NCI-H510A treated with DMSO at 0.1 percent for 48 hours (cell line): ENCODE results near the gene REEP6.
"Not testable (repeated sequence)": the region's sequence is repeated elsewhere in the genome, so short reads cannot be mapped to it uniquely, and the experiment has no call there.

Experiments used
- DNase-seq: peaks from one replicate; lab custom pipeline; 2025; lab: John Stamatoyannopoulos, UW

The REEP6 gene

GRCh38 chr19:1524287-1524971 is 33.4 kb downstream of the REEP6 start:
- DNase-seq: no peak

DNA sequence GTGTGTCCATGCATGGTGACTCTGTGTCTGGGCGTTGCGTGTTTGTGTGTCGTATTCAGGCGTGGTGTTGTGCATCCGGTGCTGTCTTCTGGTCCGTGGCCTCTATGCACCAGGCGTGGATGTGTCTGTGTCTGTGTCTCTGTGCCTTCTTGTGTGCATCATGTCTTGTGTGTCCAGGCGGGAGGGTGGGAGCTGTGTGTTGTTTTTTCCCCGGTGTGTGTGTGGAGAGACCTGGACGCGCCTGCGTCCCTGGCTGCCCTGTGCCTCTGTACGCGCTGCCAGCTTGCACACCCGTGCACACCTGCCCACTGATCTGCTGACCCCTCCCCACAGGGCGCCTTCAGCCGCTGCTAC is 34.0 kb downstream of the REEP6 start:
- DNase-seq: no peak

DNA sequence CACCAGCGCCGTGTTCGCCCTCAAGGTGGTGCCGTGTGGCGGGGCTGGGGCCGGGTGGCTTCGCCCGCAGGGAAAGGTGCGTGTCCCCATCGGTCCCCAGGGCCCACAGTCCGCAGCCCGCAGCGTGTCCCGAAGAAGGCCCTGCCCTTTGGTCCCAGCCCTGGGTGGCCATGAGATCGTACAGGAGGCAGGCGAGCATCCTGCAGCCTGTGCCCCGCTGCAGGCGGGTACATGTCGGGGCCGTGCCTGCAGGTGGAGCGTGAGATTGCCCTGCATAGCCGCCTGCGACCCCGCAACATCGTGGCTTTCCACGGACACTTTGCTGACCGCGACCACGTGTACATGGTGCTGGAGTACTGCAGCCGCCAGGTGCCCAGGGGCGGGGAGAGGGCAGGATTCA is 34.4 kb downstream of the REEP6 start:
- no peak for DNase-seq

- DNase-seq: no peak
Observed at GRCh38 chr19:1526066-1526778, 35.2 kb downstream of the REEP6 start.

- DNase-seq: no peak
Observed at GRCh38 chr19:1526979-1527649, 36.1 kb downstream of the REEP6 start.

- no peak for DNase-seq
Observed at GRCh38 chr19:1527650-1528309, 36.8 kb downstream of the REEP6 start.

DNA sequence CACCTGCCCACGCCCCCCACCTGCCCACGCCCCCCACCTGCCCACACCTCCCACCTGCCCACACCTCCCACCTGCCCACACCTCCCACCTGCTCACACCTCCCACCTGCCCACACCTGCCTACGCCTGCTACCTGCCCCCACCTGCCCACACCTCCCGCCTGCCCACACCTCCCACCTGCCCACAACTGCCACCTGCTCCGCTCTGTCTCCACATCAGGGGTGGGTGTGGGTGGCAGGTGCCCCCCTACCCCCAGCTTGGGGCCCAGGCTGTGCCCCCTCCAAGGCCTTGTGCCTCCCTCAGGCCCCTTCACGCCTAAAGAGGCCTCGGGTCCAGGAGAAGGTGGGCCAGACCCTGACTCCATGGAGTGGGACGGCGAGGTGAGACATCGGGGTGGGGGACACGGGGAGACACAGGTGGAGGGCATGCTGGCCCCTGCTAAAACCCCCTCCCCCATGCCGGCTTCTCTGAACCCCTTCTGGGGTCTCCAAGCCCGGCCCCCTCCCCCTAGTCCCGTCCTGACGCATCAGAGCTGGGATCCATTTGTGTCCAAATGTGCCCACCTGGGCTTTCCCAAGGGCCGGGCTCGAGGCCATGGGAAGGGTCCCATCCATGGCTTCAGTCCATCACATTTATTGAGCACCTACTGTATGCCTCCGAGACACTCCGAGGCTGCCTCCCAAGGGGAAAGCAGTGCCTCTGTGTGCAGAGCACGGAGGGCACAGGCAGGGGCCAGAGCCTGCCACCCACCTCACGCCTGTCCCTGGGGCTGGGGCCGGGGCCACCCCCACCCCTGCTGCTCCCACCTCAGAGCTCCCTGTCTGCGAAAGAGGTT is 37.8 kb downstream of the REEP6 start:
- no peak for DNase-seq

DNA sequence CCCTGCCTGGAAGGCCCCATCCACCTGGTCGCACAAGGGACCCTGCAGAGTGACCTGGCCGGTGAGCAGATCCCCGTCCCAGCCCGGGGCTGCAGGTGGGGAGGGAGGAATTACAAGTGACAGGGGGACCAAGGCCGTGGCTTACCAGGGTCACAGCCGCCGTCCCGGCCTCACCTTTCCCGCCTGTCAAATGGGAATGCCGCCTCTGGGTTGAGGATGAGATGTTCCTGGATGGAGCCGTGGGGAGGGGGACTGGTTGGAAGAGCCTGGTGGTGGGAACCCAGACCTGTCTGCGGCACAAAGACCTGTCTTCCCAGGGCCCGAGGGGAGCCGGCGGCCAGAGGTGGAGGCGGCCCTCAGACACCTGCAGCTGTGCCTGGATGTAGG is 38.4 kb downstream of the REEP6 start:
- DNase-seq: no peak

GRCh38 chr19:1530856-1531255 is 39.9 kb downstream of the REEP6 start:
- DNase-seq: not testable (repeated sequence)

- no peak for DNase-seq
Observed at GRCh38 chr19:1531587-1531986, 40.6 kb downstream of the REEP6 start.

DNA sequence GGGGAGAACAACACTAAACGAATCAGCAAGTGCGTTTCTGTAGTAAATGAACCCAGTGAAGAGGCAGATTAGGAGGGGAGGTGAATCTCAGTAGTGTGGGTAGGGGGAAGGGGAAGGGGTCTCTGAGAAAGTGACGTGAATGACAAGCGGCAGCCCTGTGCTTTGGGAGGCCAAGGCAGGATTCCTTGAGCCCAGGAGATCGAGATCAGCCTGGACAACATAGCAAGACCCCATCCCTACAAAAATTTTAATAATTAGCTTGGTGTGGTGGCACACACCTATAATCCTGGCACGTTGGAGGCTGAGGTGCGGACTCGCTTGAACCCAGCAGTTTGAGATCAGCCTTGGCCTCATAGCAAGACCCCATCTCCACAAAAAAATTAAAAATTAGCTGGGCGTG is 41.0 kb downstream of the REEP6 start:
- DNase-seq: no peak

DNA sequence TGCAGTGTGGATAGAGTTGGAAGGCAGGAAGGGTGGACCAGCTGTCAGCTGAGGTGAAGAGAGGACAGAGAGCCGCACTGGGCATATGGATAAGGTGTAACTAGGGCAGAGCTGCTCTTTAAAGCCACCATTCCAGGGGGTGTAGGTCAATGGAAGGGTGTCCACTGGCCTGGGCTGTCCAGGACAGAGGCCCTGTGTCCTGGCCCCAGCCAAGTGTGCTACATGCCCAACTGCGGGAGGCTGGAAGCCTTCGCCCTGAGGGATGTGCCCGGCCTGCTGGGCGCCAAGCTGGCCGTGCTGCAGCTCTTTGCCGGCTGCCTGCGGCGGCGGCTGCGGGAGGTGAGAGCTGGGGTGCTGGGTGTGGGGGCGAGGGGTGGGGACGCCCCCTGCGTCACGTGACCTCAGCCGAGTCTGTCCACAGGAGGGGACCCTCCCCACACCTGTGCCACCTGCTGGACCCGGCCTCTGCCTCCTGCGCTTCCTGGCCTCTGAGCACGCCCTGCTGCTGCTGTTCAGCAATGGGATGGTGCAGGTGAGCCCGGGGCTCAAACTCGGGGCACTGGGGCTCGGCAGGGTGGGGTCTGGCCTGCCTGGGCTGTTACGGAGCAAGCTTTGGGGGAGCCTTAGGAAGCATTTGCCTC is 42.6 kb downstream of the REEP6 start:
- DNase-seq: no peak

DNA sequence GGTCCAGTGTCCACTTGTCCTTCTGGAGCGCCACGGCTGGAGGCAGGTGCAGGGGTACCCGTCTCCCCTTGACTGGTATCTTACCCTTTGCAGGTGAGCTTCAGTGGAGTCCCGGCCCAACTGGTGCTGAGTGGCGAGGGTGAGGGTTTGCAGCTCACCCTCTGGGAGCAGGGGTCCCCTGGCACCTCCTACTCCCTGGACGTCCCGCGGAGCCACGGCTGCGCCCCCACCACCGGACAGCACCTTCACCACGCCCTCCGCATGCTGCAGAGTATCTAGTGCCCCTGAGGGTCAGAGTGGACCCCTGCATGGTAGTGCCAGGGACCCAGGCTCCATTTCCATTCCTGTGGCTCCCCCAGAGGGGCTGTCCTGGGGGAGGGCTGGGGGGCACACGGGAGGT is 44.0 kb downstream of the REEP6 start:
- DNase-seq: no peak

- DNase-seq: not testable (repeated sequence)
Observed at GRCh38 chr19:1535699-1536098, 44.7 kb downstream of the REEP6 start.

GRCh38 chr19:1538978-1539377 is 48.0 kb downstream of the REEP6 start:
- DNase-seq: no peak

GRCh38 chr19:1539749-1540148 is 48.8 kb downstream of the REEP6 start:
- not testable (repeated sequence) for DNase-seq

DNA sequence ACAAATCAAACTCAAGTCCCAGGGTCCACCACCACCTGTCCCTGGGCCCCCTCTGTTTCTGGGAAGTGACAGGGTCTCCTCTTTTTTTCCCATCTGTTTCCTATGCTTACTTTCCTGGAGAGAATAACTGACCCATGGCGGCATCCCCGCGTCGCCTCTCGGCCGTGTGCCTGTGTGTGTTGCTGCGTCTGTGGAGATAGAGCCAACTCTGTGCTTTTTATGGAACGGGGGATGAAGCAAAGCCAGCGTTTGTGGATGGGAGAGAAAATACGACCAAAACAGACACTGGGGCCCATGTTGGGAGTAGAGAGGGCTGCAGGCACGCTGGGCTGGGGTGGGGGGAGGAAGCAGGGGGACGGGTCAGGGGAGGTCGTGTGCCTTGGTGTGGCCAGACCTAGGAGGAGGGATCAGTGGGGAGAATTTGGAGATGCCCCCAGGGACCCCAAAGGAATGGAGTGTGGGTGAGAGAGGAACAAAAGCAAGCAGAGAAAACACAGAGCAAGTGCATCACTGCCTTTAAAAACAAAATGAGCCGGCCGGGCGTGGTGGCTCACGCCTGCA is 49.5 kb downstream of the REEP6 start:
- DNase-seq: no peak
